Measurements from ENCODE around the gene ASXL1. TPM values are rescaled to one million over a fixed set of nuclear protein-coding genes. Genes with fewer than 3 reads are reported as not detected.

Gene ASXL1
- total RNA-seq, 1 experiment from 2014 or later, result 39.8 TPM

DNA sequence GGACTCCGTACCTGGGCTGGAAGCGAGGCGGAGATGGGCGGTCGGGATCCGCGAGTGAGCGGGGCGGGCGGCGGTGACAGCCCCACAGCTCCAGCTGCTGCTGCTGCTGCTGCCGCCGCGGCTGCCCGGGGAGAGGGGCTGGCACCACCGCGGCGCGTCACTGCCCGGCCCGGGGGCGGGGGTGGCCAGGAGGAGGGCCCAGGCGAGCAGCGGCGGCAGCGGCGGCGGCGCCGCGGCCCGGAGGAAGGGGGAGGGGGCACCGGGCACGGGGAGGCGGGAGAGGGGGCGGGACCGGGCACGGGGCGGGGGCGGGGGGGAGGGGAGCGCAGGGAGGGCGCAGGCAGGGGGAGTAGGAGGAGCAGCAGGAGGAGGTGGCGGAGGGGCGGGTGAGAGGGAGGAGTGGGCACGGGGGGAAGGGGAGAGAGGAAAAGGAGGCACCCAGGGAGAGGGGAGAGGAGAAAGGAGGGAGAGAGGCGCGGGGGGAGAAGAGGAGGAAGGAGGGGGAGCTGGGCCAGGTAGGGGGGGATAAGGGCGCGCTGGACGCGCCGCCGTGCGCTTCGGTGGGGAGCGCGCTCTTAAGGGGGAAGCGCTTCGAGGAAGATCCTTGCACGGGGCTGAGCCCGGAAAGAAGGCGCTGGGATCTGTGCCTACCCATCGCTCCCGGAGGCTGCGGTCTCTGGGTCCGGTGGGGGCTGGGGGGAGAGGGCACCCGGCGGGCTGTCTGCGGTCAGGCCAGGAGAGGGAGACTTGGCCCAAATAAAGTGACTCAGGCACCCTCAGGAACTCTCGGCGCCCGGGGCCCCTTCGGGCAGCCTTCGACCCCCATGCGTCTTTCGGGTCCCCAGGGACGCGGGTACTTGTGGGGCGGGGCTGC lies 125.5 kb downstream of the ASXL1 start:
- Histone ChIP-seq H3K27me3 (no peaks in the 10 kb centered on the region), H3K4me3 (peak overlapping the region; percentile 55), H3K9me3 (no peaks in the 10 kb centered on the region), H3K36me3 (no peaks in the 10 kb centered on the region)
- peak; percentile 66 for DNase-seq

DNA sequence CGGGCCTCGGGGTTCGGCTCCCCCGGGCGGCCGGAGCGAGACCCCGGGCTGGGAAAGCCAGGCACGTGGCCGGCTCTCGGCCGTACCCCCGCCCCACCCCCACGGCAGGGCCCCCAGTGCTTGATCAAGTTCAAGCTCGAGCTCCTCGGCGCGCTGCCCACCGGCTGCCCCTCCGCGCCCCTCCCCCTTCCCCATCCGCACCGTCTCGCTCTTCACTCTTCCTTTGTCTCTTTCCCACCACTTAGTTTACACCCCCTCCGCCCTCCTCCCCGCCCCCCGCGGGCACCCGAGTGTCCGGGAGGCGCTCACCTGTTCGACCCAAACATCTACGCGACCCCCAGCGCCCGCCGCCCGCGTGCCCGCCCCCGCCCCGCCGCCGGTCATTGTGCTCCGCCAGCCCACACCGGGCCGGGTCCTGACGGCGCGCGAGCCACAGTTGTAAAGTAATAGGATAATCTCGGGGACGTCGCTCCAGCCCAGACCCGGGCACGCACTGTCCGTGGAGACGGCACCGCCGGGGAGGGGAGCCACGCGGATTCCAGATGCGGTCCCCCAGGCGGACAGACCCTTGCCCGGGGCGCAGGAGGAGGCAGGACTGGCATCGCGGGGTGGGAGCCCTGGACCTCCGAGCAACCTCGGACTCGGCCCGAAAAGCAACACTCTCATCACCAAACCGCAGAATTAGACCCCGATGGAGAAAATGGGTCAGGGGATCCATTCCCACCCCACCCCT lies 126.3 kb downstream of the ASXL1 start:
- peak; percentile 17 for DNase-seq

DNA sequence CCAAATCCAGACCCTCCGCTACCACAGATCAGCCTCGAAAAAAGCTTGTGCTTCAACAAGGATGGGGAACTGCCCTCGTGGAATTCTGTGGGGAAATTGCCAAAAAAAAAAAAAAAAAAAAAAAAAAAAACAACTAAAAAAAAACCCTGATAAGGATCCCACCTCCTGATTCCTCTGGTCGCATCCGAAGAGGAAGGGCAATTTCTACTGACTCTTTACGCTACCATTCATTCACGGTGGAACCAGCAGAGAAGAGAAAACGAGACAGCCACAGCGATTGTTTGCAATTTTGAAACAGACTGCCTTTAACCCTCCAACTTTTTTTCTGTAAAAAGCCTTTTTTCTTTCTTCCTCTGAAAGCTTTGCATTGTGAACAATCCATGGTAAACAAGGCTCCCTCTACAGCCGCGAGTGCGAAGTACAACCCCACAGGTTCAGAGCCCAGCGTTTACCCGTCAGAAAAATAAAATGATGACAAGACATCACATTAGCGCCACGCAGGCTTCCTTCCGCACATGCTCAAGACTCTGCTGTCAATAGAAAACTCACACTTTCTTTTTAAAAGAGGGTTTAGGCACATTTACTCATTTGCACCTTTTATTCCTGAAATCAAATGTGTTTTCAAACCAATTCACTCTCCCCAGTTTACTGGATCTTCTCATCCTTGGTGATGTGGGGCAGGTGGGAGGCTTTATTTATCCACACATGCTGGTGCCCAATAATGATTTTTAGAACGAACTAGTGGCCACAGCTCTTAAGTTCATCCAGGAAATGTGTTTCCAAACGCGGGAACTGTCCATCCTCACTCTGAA lies 127.0 kb downstream of the ASXL1 start:
- peak; percentile 65 for DNase-seq
- no peaks in the 10 kb centered on the region for H3K36me3 ChIP-seq

More for the DNA sequence above, 126.3 kb downstream of the ASXL1 start:
- H3K4me3 ChIP-seq, result peak overlapping the region; percentile 55
- H3K9me3 ChIP-seq, result no peaks in the 10 kb centered on the region
- no peaks in the 10 kb centered on the region for H3K27me3 ChIP-seq
- H3K36me3 ChIP-seq, result no peaks in the 10 kb centered on the region

DNA sequence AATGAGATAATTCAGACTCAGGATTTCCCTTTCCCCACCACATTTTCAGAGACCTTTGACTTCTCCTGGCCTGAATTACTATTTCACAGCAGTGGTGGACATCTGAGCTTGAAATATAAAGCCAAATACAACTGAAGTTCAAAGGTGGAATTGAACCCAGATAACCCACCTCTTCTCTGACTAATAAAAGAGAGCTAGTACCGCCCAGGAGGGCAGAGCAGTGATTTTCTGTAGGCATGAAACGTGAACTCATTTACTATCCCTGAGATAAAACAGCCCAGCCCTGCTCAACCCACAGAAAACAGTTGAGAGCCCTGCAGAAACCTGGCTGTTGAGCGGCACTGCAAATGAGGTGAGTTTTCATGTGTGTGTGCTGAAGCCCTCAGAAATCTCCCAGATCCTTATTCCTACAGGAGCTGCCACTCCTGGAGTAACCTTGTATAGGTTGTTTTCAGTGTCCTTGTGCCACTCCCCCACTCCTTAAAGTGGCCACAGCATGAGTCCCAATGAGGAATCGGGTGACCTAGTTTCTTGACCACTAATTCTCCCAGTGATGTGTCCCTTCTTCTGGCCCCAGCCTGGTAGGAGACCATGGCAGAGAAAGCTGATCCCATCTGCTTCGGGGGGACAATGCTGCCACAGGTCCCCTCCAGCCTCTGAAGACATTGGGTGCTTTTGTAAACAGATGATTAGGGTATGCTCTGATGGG lies 127.8 kb downstream of the ASXL1 start:
- DNase-seq, result no peak
- no peaks in the 10 kb centered on the region for H3K9me3 ChIP-seq
- no peaks in the 10 kb centered on the region for H3K27me3 ChIP-seq
- no peaks in the 10 kb centered on the region for H3K36me3 ChIP-seq
- no peak overlapping the region for H3K4me3 ChIP-seq

More for the DNA sequence above, 127.0 kb downstream of the ASXL1 start:
- Histone ChIP-seq H3K27me3 (no peaks in the 10 kb centered on the region), H3K4me3 (peak overlapping the region; percentile 55), H3K9me3 (no peaks in the 10 kb centered on the region)

DNA sequence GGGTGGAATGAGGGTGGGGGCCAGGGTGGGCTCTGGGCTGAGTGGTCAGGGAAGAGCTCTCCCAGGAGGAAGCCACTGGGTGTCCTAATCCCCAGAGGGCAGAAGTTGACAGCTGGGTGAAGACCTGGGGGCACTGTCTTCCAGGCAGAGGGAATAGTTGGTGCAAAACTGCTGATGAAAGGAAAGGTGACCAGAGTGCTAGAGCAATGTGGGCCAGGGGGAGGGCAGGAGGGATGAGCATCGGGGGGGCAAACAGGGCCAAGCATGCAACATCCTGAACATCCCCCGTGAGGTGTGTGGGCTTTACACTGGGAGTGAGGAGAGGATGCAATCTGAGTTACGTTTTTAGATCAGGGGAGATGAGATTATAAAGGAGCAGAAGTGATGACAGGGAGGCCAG lies 129.2 kb downstream of the ASXL1 start:
- no peak for DNase-seq
- Histone ChIP-seq H3K4me3 (no peak overlapping the region), H3K36me3 (no peaks in the 10 kb centered on the region), H3K9me3 (no peaks in the 10 kb centered on the region), H3K27me3 (no peaks in the 10 kb centered on the region)

DNA sequence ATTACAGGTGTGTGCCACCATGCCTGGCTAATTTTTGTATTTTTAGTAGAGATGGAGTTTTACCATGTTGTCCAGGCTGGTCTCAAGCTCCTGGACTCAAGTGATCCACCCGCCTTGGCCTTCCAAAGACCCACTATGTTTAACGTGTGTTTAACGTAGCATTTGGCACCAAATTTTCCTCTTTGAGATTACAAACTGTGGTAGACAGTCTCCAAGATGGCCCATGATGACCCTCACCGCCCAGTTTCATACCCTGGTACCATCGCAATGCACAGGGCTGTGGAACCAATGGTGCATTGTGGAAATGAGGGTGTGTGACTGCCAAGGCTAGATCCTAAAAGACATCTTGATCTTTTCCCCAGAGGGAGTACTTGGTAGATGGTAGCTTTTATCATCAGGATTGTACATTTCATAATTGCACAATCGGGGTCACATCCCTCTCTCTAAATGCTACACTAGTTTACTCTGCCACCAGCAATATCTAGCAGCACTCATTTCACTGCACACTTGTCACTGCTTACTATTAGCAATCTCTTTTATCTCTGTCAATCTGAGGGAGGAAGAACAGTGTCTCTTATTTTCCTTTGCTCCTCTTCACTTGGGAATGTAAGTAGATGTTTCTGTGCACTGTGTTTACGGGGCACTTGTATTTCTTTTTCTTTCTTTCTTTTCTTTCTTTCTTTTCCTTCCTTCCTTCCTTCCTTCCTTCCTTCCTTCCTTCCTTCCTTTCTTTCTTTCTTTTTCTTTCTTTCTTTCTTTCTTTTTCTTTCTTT lies 130.1 kb downstream of the ASXL1 start:
- no peak for DNase-seq
- Histone ChIP-seq H3K36me3 (no peaks in the 10 kb centered on the region), H3K4me3 (no peak overlapping the region), H3K9me3 (no peaks in the 10 kb centered on the region), H3K27me3 (no peaks in the 10 kb centered on the region)

Other genes with a start within 250 kb of the ASXL1 start
- 4.3 and 7.4 TPM in 2 replicates for gene TM9SF4, start 248.6 kb upstream of the ASXL1 start, total RNA-seq (2014; rRNA removed; shearing (Covaris generic); ENCODE audit: low replicate concordance)
- gene PLAGL2, start 150.6 kb upstream of the ASXL1 start, total RNA-seq (2014; rRNA removed; shearing (Covaris generic); ENCODE audit: low replicate concordance), result 0.40 and 0.49 TPM in 2 replicates
- 42.7 and 56.6 TPM in 2 replicates for gene POFUT1, start 150.5 kb upstream of the ASXL1 start, total RNA-seq (2014; rRNA removed; shearing (Covaris generic); ENCODE audit: low replicate concordance)
- gene KIF3B, start 80.7 kb upstream of the ASXL1 start, total RNA-seq (2014; rRNA removed; shearing (Covaris generic); ENCODE audit: low replicate concordance), result 6.8 and 7.0 TPM in 2 replicates
- 1.3 and 1.8 TPM in 2 replicates for gene NOL4L, start 227.0 kb downstream of the ASXL1 start, total RNA-seq (2014; rRNA removed; shearing (Covaris generic); ENCODE audit: low replicate concordance)

All from MG63 (cell line).